ENCODE results near the gene TMEM201.

The TMEM201 gene

DNA sequence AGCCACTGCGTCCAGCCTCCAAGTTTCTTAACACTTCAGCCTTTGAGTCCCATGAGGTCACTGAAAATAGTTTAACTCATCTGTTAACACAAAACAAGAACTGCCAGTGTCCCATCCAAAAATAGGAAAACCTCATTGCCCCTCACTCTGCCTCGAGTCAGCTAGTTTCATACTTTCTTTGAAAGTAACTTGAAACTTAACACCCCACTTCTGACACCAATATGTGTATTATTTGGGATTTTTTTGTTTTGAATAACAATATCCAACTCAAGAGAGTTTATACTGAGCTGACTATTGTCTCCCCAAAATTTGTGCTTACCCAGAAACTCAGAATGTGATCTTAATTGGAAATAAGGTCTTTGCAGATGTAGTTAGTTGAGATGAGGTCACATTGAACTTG lies 45.9 kb downstream of the TMEM201 start:
- Histone ChIP-seq H3K4me1 (ENCODE audit: control insufficient read depth, insufficient read depth, low read length) (no peaks in the 10 kb centered on the region), H3K9me3 (ENCODE audit: control insufficient read depth, low read length) (no peaks in the 10 kb centered on the region), H3K9ac (ENCODE audit: low read length) (no peak overlapping the region), H3K36me3 (ENCODE audit: control insufficient read depth, insufficient read depth, low read length) (no peaks in the 10 kb centered on the region), H3K27me3 (ENCODE audit: control insufficient read depth, insufficient read depth, low read length) (no peaks in the 10 kb centered on the region), H3K4me3 (ENCODE audit: low read length) (no peak overlapping the region)

DNA sequence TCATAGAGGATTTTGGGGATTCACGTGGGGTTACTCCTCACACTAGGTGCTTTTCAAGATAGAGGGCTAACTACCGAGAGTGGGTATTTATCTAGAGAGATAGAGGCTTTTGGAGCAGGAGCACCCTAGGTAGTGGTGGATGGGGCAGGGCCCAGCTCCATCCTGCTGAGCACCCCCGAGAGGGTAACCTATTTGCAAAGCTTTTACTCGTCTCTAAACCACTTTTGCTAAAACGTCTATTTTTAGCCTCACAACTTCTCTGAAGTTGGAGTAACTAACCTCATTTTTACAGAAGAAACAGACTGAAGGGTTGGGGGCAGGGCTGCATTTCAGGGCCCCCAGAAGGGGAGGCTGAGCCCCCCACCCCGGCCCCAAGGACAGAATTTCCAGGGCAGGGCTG lies 50.5 kb downstream of the TMEM201 start:
- Histone ChIP-seq H3K4me3 (ENCODE audit: low read length) (no peak overlapping the region), H3K36me3 (ENCODE audit: control insufficient read depth, insufficient read depth, low read length) (no peaks in the 10 kb centered on the region), H3K9me3 (ENCODE audit: control insufficient read depth, low read length) (no peaks in the 10 kb centered on the region), H3K9ac (ENCODE audit: low read length) (no peak overlapping the region), H3K27me3 (ENCODE audit: control insufficient read depth, insufficient read depth, low read length) (no peaks in the 10 kb centered on the region), H3K4me1 (ENCODE audit: control insufficient read depth, insufficient read depth, low read length) (no peaks in the 10 kb centered on the region)

DNA sequence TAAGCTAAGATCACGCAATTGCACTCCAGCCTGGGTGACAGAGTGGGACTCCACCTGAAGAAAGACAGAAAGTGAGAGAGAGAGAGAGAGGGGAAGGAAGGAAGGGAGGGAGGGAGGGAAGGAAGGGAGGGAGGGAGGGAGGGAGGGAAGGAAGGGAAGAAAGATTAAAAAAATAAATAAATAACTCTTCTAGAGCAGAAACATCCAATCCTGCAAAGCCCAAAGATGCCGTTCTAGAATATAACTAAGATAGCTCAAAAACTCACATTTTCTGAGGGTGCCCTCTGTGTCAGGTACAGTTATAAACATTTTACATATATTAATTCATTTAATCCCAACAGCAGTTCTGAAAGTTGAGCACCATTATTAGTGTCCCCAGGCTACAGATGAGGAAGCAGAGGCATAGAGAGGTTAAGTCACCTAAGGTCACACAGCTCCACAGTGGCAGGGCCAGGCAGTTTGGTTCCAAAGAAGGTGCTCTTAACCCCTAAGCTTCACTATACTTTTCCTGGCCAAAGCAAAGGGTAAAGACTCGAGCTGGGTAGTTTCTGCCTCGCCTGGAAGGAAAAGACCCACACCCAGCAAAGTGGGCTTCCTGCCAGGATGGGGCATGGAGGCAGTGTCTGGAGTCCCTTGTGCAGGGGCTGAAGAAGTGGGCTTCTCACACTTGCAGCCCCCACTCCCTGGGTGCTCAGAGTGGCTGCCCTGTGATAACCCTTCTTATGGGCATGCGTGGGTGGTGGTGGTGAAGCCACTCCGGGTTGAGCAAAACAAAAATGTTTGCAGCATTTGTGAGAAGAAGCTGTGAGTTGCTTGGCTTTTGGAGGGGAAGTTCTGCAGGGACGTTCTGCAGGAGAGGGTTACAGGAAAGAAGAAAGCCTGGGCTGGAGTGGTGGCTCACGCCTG lies 54.9 kb downstream of the TMEM201 start:
- H3K9ac ChIP-seq (ENCODE audit: low read length): no peak overlapping the region
- H3K27me3 ChIP-seq (ENCODE audit: control insufficient read depth, insufficient read depth, low read length): no peaks in the 10 kb centered on the region
- H3K4me3 ChIP-seq (ENCODE audit: low read length): no peak overlapping the region
- H3K36me3 ChIP-seq (ENCODE audit: control insufficient read depth, insufficient read depth, low read length): no peaks in the 10 kb centered on the region
- H3K4me1 ChIP-seq (ENCODE audit: control insufficient read depth, insufficient read depth, low read length): no peaks in the 10 kb centered on the region
- H3K9me3 ChIP-seq (ENCODE audit: control insufficient read depth, low read length): no peaks in the 10 kb centered on the region

DNA sequence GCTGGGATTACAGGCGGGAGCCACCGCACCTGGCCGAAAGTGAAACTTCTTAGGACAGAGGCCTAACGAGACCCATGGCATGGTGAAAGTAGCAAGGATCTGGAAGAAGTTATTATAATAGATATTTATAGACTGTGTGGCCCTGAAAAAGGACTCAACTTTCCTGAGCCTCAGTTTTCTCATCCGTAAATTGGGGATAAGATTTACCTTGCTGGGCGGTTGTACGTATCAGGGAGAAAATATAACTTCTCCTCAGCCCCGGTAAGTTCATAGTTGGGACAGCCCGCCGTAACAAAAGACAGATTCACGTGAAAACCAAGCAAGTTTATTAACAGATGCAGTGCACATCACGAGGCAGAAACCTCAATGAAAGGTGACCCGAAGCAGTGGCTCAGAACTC lies 57.3 kb downstream of the TMEM201 start:
- no peaks in the 10 kb centered on the region for H3K36me3 ChIP-seq (ENCODE audit: control insufficient read depth, insufficient read depth, low read length)
- H3K9me3 ChIP-seq (ENCODE audit: control insufficient read depth, low read length): no peaks in the 10 kb centered on the region
- peaks cover 1% of the 10 kb centered on the region for H3K4me1 ChIP-seq (ENCODE audit: control insufficient read depth, insufficient read depth, low read length)
- no peak overlapping the region for H3K4me3 ChIP-seq (ENCODE audit: low read length)
- H3K9ac ChIP-seq (ENCODE audit: low read length): no peak overlapping the region
- H3K27me3 ChIP-seq (ENCODE audit: control insufficient read depth, insufficient read depth, low read length): peaks cover 16% of the 10 kb centered on the region

DNA sequence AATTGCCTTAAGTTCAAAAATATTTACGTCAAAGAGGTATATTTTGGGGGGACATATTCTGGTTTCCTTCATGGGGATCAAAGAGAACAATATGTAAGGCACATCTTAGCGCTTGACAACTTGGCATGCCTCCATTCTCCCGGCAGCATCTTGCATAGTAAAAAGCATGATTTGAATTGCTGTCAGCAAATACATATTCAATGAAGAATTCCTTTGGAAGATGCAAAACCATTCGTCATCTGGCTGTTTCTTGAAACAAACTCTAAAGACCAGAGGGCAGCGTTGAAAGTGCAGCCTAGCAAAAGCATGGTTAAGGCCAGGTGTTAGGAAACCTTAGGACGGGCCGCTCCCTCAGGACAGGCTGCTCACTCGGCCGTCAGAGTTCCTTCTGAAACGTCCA lies 59.5 kb downstream of the TMEM201 start:
- Histone ChIP-seq H3K9me3 (ENCODE audit: control insufficient read depth, low read length) (no peaks in the 10 kb centered on the region), H3K9ac (ENCODE audit: low read length) (no peak overlapping the region), H3K36me3 (ENCODE audit: control insufficient read depth, insufficient read depth, low read length) (no peaks in the 10 kb centered on the region), H3K4me3 (ENCODE audit: low read length) (no peak overlapping the region), H3K4me1 (ENCODE audit: control insufficient read depth, insufficient read depth, low read length) (peaks cover 3% of the 10 kb centered on the region), H3K27me3 (ENCODE audit: control insufficient read depth, insufficient read depth, low read length) (peaks cover 35% of the 10 kb centered on the region)

DNA sequence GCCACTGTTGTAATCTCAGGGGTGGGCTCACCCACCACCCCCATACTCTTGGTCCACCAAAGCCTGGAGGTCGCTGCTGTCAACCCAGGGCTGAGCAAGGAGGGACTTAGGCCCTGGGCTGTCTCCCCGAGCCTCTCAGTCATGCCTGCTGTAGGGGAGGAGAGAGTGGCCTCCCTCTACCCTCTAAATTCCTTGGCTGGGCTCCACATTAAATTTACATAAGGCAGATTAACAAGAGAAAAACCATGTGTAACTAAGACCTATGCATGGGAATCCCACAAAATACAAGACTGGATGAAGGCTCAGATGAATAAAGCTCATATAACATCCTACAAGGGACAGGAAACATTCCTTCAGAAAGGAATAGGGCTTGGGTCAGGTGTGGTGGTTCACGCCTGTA lies 61.1 kb downstream of the TMEM201 start:
- H3K9ac ChIP-seq (ENCODE audit: low read length): no peak overlapping the region
- H3K4me1 ChIP-seq (ENCODE audit: control insufficient read depth, insufficient read depth, low read length): peaks cover 3% of the 10 kb centered on the region
- peaks cover 48% of the 10 kb centered on the region for H3K27me3 ChIP-seq (ENCODE audit: control insufficient read depth, insufficient read depth, low read length)
- no peaks in the 10 kb centered on the region for H3K36me3 ChIP-seq (ENCODE audit: control insufficient read depth, insufficient read depth, low read length)
- H3K9me3 ChIP-seq (ENCODE audit: control insufficient read depth, low read length): no peaks in the 10 kb centered on the region
- no peak overlapping the region for H3K4me3 ChIP-seq (ENCODE audit: low read length)

DNA sequence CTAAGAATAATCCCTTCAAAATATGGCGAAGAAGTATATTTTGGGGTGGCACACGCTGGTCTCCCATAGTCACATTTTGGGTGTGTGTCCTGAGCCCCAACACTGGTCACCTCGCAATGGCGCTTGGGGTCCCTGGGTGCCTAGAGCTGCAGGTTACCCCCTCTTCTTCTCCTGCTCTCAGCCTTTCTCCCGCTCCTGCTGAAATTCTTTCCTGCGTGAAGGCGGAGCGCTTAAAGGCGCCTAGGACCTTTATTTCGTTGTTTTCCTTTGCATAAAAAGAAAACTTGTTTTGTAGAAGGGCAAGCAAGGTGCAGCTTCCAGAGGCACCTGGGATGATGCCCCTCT lies 62.5 kb downstream of the TMEM201 start:
- Histone ChIP-seq H3K9ac (ENCODE audit: low read length) (no peak overlapping the region), H3K36me3 (ENCODE audit: control insufficient read depth, insufficient read depth, low read length) (no peaks in the 10 kb centered on the region), H3K4me3 (ENCODE audit: low read length) (no peak overlapping the region), H3K4me1 (ENCODE audit: control insufficient read depth, insufficient read depth, low read length) (peaks cover 3% of the 10 kb centered on the region), H3K9me3 (ENCODE audit: control insufficient read depth, low read length) (no peaks in the 10 kb centered on the region), H3K27me3 (ENCODE audit: control insufficient read depth, insufficient read depth, low read length) (peaks cover 48% of the 10 kb centered on the region)

DNA sequence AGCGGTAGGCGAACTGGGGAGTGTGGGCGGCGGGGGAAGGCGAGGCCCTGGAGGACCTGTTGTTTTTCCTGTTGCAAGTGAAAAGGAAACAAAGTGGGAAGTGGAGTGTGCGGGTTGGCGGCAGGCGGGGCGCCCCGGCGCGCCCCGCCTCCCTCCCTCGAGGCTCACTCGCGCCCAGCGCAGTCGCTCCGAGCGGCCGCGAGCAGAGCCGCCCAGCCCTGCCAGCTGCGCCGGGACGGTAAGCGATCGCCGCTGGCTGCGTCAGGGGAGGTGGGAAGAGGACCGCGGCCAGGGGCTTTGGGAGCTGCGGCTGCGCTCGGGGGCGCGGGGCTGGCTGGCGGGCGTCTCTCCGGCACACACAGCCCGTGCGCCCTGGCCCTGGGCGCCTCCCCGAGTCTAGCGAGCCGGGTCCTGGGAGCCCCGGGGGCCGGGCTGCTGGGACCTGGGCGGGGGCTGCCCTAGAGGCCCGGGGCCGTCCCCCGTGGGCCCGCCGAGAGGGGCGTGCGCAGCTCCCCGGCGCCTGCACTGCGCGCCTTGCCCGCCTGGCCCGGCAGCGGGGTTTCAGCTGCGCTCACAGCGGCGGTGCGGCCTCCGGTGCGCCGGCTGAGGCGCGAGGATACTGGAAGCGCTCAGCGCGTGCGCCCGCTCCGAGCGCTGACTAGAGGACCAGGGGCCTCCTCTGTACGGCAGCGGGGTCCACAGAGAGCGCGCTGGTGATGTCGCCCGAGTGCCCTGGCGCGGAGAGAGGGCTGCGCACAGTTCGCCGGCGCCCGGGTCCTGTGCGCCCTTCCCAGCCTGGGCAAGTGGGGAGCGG lies 63.1 kb downstream of the TMEM201 start, which contains the start of gene PIK3CD:
PIK3CD (plus strand) TSS at position 167 of the 814 bp plus-strand sequence. CDS start 58,725 bp downstream, outside the sequence.
- peaks cover 3% of the 10 kb centered on the region for H3K4me1 ChIP-seq (ENCODE audit: control insufficient read depth, insufficient read depth, low read length)
- no peaks in the 10 kb centered on the region for H3K9me3 ChIP-seq (ENCODE audit: control insufficient read depth, low read length)
- H3K9ac ChIP-seq (ENCODE audit: low read length): no peak within 1 kb of the TSS
- no peaks in the 10 kb centered on the region for H3K36me3 ChIP-seq (ENCODE audit: control insufficient read depth, insufficient read depth, low read length)
- peaks cover 48% of the 10 kb centered on the region for H3K27me3 ChIP-seq (ENCODE audit: control insufficient read depth, insufficient read depth, low read length)
- H3K4me3 ChIP-seq (ENCODE audit: low read length): no peak within 1 kb of the TSS

DNA sequence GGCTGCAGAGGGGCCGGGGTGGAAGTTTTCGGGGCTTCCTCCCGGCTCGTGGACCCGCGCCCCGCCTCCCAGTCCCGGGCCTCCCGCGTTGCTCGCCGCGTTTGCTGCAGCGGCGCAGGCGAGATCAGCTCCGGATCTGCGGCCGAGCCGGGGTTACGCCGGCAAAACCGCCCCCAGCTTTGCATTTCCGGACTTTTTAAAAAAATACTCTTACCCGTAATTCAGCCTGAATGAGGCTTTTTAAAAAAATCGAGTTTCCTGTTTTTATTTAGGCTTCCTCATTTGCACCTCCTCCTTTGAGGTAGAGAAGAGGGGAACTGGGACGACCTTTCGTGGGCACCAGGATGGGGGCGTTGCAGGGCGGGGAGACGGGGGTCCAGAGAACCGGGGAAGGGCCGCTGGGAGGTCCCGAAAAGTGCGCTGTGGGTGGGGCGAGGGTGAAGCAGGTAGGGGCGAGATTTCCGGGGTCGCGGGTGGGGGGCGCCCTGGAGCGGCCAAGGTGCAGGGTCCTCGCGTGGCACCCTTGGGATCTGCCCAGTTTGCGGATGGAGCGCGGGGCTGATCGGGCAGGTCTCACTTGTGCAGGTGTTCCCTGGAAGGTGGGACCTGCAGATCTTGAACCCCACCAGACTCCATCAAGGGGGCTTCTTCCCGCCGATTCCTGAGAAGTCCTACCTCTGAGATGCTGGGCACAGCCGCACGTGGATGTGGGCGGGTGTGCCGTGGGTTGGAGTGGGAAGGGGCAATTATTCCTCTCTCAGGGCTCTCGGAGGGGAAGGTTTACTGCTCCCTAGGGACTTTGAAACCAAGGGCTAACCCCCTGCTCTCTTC lies 63.9 kb downstream of the TMEM201 start:
- Histone ChIP-seq H3K4me3 (ENCODE audit: low read length) (no peak overlapping the region), H3K4me1 (ENCODE audit: control insufficient read depth, insufficient read depth, low read length) (peaks cover 3% of the 10 kb centered on the region), H3K27me3 (ENCODE audit: control insufficient read depth, insufficient read depth, low read length) (peaks cover 48% of the 10 kb centered on the region), H3K9ac (ENCODE audit: low read length) (no peak overlapping the region), H3K9me3 (ENCODE audit: control insufficient read depth, low read length) (no peaks in the 10 kb centered on the region), H3K36me3 (ENCODE audit: control insufficient read depth, insufficient read depth, low read length) (no peaks in the 10 kb centered on the region)

DNA sequence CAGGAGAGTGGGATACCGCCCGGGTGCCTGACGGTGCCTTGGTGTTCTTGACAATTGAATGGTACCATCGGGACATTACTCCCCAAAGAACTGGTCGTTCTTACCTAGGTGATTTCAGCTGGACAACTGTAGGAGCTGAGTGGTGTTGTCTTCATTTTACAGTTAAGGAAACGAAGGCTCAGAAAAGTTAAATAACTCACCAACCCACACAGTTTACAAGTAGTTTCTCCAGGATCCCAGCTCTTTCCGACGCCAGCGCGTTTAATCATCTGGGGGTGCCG lies 64.4 kb downstream of the TMEM201 start:
- peaks cover 48% of the 10 kb centered on the region for H3K27me3 ChIP-seq (ENCODE audit: control insufficient read depth, insufficient read depth, low read length)

DNA sequence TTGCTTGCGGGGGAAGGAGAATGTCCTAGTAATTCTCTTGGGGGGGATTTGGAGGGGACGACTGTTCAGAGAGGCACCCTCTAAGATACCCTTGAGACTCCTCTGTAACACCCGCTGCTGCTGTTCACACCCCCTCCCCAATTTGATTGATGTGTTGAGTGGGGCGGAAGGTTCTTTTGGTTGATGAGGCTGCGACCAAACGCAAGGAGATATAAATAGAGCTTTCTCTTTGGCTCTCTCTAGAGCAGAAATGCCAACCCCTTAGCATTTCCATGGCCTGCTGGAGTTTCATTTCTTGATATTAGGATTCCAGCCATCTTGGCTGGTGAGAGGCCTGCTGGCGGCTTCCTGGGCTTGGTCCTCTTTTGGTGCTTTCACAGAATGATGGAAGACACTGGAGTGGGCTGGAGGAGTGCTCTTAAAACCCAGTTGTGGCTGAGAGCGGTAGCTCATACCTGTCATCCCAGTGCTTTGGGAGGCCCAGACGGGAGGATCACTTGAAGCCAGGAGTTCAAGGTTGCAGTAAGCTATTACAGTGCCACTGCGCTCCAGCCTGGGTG lies 64.9 kb downstream of the TMEM201 start:
- Histone ChIP-seq H3K4me1 (ENCODE audit: control insufficient read depth, insufficient read depth, low read length) (peaks cover 3% of the 10 kb centered on the region), H3K27me3 (ENCODE audit: control insufficient read depth, insufficient read depth, low read length) (peaks cover 48% of the 10 kb centered on the region), H3K4me3 (ENCODE audit: low read length) (no peak overlapping the region), H3K9ac (ENCODE audit: low read length) (no peak overlapping the region), H3K9me3 (ENCODE audit: control insufficient read depth, low read length) (no peaks in the 10 kb centered on the region), H3K36me3 (ENCODE audit: control insufficient read depth, insufficient read depth, low read length) (no peaks in the 10 kb centered on the region)

More for the DNA sequence above, 64.4 kb downstream of the TMEM201 start:
- Histone ChIP-seq H3K36me3 (ENCODE audit: control insufficient read depth, insufficient read depth, low read length) (no peaks in the 10 kb centered on the region), H3K9ac (ENCODE audit: low read length) (no peak overlapping the region), H3K4me3 (ENCODE audit: low read length) (no peak overlapping the region), H3K9me3 (ENCODE audit: control insufficient read depth, low read length) (no peaks in the 10 kb centered on the region), H3K4me1 (ENCODE audit: control insufficient read depth, insufficient read depth, low read length) (peaks cover 3% of the 10 kb centered on the region)
